Ascending aorta (tissue), 2 donors: ENCODE results near the gene THBS4. TPM values are rescaled to one million over a fixed set of nuclear protein-coding genes. Genes with fewer than 3 reads are reported as not detected.

Experiments used
- DNase-seq, 2 donors: peaks; one replicate each; pipeline ENCODE4 v3.0.0-alpha.2; 2019; ENCODE audit warnings: low spot score in 2 of 2
- H3K27ac ChIP-seq, 2 donors: fragments of 200-600 bp; sonication (generic); one replicate each; pipeline ENCODE4 v1.5.1; 2016 to 2017; ENCODE audit warnings: mild to moderate bottlenecking in 1 of 2
- H3K27me3 ChIP-seq: fragments of 200-600 bp; sonication (generic); one replicate; pipeline ENCODE4 v1.5.1; 2017
- H3K36me3 ChIP-seq, 2 donors: fragments of 200-600 bp; sonication (generic); one replicate each; pipeline ENCODE4 v1.5.1; 2016
- H3K4me1 ChIP-seq, 2 donors: fragments of 200-600 bp; sonication (generic); one replicate each; pipeline ENCODE4 v1.5.1; 2016 to 2017; ENCODE audit warnings: mild to moderate bottlenecking in 1 of 2
- H3K4me3 ChIP-seq, 2 donors: fragments of 200-600 bp; sonication (generic); one replicate each; pipeline ENCODE4 v1.5.1; 2016 to 2017; ENCODE audit warnings: mild to moderate bottlenecking in 1 of 2
- H3K9me3 ChIP-seq, 2 donors: fragments of 200-600 bp; sonication (generic); one replicate each; pipeline ENCODE4 v1.5.1; 2016
- intact Hi-C: fragments of 100-400 bp; cut with DNase I; formaldehyde crosslinking; loops from one replicate; pipeline ENCODE4 v1.15.1; 2023
- total RNA-seq: library from RNA; depleted of rRNA; stranded (reverse); fragments of >200 nt; gene quantifications from one replicate; pipeline ENCODE4 v1.1.0, GENCODE V29; 2016
- TF ChIP-seq, protein P1 (sequence below), 3 experiments: fragments of 200-600 bp in 2 of 3; fragments of 450-650 bp in 1 of 3; sonication (generic) in 2 of 3; IDR thresholded peaks; one replicate each; pipeline ENCODE4 v1.5.1; 2016 to 2019; ENCODE audit warnings: antibody characterized with exemption in 3 of 3, mild to moderate bottlenecking in 1 of 3, moderate library complexity in 1 of 3

The THBS4 gene
- total RNA-seq, 1 donor from 2014 or later: not detected

DNA sequence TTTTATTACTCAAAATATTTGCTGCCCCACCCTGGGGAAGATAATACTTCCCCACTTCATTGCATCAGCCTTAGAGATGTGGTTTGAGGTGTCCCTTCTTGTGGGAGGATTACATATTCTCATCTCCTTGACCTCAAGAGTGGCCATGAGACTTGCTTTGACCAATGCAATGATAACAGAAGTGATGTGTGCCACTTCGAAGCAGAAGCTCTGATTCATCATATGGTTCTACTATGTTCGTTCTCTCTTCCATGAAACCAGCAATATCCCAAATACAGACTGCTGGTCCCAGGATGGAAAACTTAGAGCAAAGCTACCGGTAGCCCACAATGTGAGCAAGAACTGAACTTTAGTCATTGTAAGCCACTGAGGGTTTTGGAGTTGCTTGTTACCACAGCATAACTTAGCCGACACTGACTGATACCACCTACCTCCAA is 92.0 kb downstream of the THBS4 start:
- no peak overlapping the region for H3K27ac ChIP-seq
- H3K4me1 ChIP-seq: no peaks in the 10 kb centered on the region
- DNase-seq: no peak
- H3K36me3 ChIP-seq: no peaks in the 10 kb centered on the region
- no peak overlapping the region for H3K4me3 ChIP-seq
- TF ChIP-seq, protein P1, sequence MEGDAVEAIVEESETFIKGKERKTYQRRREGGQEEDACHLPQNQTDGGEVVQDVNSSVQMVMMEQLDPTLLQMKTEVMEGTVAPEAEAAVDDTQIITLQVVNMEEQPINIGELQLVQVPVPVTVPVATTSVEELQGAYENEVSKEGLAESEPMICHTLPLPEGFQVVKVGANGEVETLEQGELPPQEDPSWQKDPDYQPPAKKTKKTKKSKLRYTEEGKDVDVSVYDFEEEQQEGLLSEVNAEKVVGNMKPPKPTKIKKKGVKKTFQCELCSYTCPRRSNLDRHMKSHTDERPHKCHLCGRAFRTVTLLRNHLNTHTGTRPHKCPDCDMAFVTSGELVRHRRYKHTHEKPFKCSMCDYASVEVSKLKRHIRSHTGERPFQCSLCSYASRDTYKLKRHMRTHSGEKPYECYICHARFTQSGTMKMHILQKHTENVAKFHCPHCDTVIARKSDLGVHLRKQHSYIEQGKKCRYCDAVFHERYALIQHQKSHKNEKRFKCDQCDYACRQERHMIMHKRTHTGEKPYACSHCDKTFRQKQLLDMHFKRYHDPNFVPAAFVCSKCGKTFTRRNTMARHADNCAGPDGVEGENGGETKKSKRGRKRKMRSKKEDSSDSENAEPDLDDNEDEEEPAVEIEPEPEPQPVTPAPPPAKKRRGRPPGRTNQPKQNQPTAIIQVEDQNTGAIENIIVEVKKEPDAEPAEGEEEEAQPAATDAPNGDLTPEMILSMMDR (IDR thresholded peaks at IDR 0.05): no peak
- intact Hi-C loops: no loop called here
- no peaks in the 10 kb centered on the region for H3K27me3 ChIP-seq
- H3K9me3 ChIP-seq: no peaks in the 10 kb centered on the region

DNA sequence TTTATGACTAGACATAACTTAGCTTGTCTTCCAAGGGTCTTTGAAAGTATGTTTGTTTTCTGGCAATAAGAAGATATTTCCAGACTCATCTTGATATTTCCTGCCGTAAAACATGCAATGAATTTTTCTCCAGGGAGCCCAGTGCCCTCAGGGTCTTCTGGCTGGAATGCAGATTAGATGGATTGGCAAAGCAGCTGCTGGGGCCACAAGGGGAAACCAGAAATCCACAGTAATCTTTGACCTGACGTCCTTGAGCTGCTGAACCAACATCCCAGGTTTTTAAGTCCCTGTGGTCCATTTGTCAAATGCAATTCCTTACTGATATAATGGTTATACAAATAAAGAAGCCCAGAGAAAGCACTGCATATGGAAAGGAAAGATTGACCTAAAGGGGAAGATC is 93.0 kb downstream of the THBS4 start:
- TF ChIP-seq, protein P1 (IDR thresholded peaks at IDR 0.05): no peak
- no peak for DNase-seq
- Histone ChIP-seq H3K27me3 (no peaks in the 10 kb centered on the region), H3K36me3 (no peaks in the 10 kb centered on the region), H3K4me3 (no peak overlapping the region), H3K4me1 (no peaks in the 10 kb centered on the region), H3K9me3 (no peaks in the 10 kb centered on the region), H3K27ac (no peak overlapping the region)
- intact Hi-C loops: no loop called here

DNA sequence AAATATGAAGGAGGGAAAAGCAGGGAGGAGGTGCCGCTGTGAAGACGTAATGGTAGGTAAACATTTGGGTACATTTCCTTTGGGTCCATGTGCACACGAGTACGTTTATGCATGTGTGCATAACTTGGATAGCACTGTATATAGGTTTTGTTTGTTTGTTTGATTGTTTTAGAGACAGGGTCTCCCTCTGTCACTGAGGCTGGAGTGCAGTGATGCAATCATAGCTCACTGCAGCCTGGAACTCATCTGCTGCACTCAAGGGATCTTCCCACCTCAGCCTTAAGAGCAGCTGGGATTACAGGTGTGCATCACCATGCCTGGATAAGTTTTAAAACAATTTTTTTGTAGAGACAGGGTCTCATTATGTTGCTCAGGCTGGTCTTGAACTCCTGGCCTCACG is 94.0 kb downstream of the THBS4 start:
- Histone ChIP-seq H3K36me3 (no peaks in the 10 kb centered on the region), H3K4me1 (no peaks in the 10 kb centered on the region), H3K4me3 (no peak overlapping the region), H3K27me3 (no peaks in the 10 kb centered on the region), H3K27ac (no peak overlapping the region), H3K9me3 (no peaks in the 10 kb centered on the region)
- intact Hi-C loops: no loop called here
- TF ChIP-seq, protein P1 (IDR thresholded peaks at IDR 0.05): no peak
- DNase-seq: no peak

Other genes with a start within 250 kb of the THBS4 start
- gene MTX3, start 44.1 kb upstream of the THBS4 start, total RNA-seq: 7.5 TPM
- 3.4 TPM for gene SERINC5, start 220.7 kb downstream of the THBS4 start, total RNA-seq